Trophoblast cell (in vitro differentiated cells and primary cell): ENCODE results near the gene HSD17B14.
"Not testable (repeated sequence)": the region's sequence is repeated elsewhere in the genome, so short reads cannot be mapped to it uniquely, and the experiment has no call there.

Experiments used
- DNase-seq, 2 donors: peaks; one replicate each; pipeline ENCODE4 v3.0.0-alpha.2; 2016
- H2AFZ ChIP-seq: 2 replicates; pipeline ENCODE4 v1.6.1; 2013; ENCODE audit warnings: low read length, moderate library complexity, mild to moderate bottlenecking; ENCODE audit not compliant: insufficient read depth, poor library complexity
- H2AK5ac ChIP-seq: 2 replicates; pipeline ENCODE4 v1.6.1; 2013; ENCODE audit warnings: mild to moderate bottlenecking, low read length
- H2BK120ac ChIP-seq: 2 replicates; pipeline ENCODE4 v1.6.1; 2013; ENCODE audit warnings: low read length, mild to moderate bottlenecking, moderate library complexity; ENCODE audit not compliant: insufficient read depth, poor library complexity
- H2BK12ac ChIP-seq: 2 replicates; pipeline ENCODE4 v1.6.1; 2013; ENCODE audit warnings: mild to moderate bottlenecking, low read length, moderate library complexity
- H2BK5ac ChIP-seq: 2 replicates; pipeline ENCODE4 v1.6.1; 2013; ENCODE audit warnings: low read length, low read depth, moderate library complexity, mild to moderate bottlenecking; ENCODE audit not compliant: poor library complexity
- H3K14ac ChIP-seq: 2 replicates; pipeline ENCODE4 v1.6.1; 2013; ENCODE audit warnings: mild to moderate bottlenecking, low read length
- H3K18ac ChIP-seq: 2 replicates; pipeline ENCODE4 v1.6.1; 2013; ENCODE audit warnings: mild to moderate bottlenecking, low read length
- H3K23ac ChIP-seq: 2 replicates; pipeline ENCODE4 v1.6.1; 2013; ENCODE audit warnings: low read length
- H3K27ac ChIP-seq: 2 replicates; pipeline ENCODE4 v1.5.1; 2013; ENCODE audit warnings: low read depth, mild to moderate bottlenecking, inconsistent platforms, low read length, moderate library complexity
- H3K27me3 ChIP-seq: 2 replicates; pipeline ENCODE4 v1.6.1; 2013; ENCODE audit warnings: inconsistent platforms, mild to moderate bottlenecking, low read length, moderate library complexity; ENCODE audit not compliant: insufficient read depth
- H3K36me3 ChIP-seq, 2 experiments: 1 replicate in 1 of 2; 2 replicates in 1 of 2; pipeline ENCODE4 v1.6.1; 2013; ENCODE audit warnings: low read length in 2 of 2, mild to moderate bottlenecking in 2 of 2, moderate library complexity in 1 of 2; ENCODE audit not compliant: insufficient read depth in 2 of 2, control insufficient read depth in 1 of 2
- H3K4ac ChIP-seq: 2 replicates; pipeline ENCODE4 v1.6.1; 2013; ENCODE audit warnings: low read depth, mild to moderate bottlenecking, low read length, moderate library complexity
- H3K4me1 ChIP-seq, 2 experiments: 1 replicate in 1 of 2; 2 replicates in 1 of 2; pipeline ENCODE4 v1.6.1; 2013; ENCODE audit warnings: low read length in 2 of 2, mild to moderate bottlenecking in 2 of 2, moderate library complexity in 1 of 2; ENCODE audit not compliant: insufficient read depth in 2 of 2, control insufficient read depth in 1 of 2
- H3K4me2 ChIP-seq: 2 replicates; pipeline ENCODE4 v1.6.1; 2013; ENCODE audit warnings: inconsistent platforms, mild to moderate bottlenecking, low read length, moderate library complexity
- H3K4me3 ChIP-seq: 2 replicates; pipeline ENCODE4 v1.5.1; 2013; ENCODE audit warnings: mild to moderate bottlenecking, low read depth, low read length, inconsistent platforms
- H3K79me1 ChIP-seq: one replicate; pipeline ENCODE4 v1.6.1; 2013; ENCODE audit warnings: low read length
- H3K79me2 ChIP-seq: 2 replicates; pipeline ENCODE4 v1.6.1; 2013; ENCODE audit warnings: low read length, mild to moderate bottlenecking; ENCODE audit not compliant: control insufficient read depth, insufficient read depth, poor library complexity
- H3K9ac ChIP-seq: 2 replicates; pipeline ENCODE4 v1.6.1; 2013; ENCODE audit warnings: mild to moderate bottlenecking, low read length
- H3K9me3 ChIP-seq: 2 replicates; pipeline ENCODE4 v1.6.1; 2013; ENCODE audit warnings: low read depth, mild to moderate bottlenecking, control low read depth, inconsistent platforms, low read length; ENCODE audit not compliant: insufficient read depth
- H4K12ac ChIP-seq: 2 replicates; pipeline ENCODE4 v1.6.1; 2013; ENCODE audit warnings: low read depth, mild to moderate bottlenecking, low read length, moderate library complexity
- H4K8ac ChIP-seq: 2 replicates; pipeline ENCODE4 v1.6.1; 2013; ENCODE audit warnings: low read depth, mild to moderate bottlenecking, low read length, moderate library complexity
- H4K91ac ChIP-seq: one replicate; pipeline ENCODE4 v1.6.1; 2013; ENCODE audit warnings: low read depth, mild to moderate bottlenecking, low read length, moderate library complexity
- WGBS: extraction: QIAGEN DNeasy Blood & Tissue Kit; methylation state at CpG from one replicate; pipeline ENCODE4 v1.1.7; 2013; ENCODE audit warnings: missing lambda C conversion rate; ENCODE audit not compliant: insufficient read length, insufficient coverage; ENCODE audit errors: extremely low coverage; 5-methylcytosine and 5-hydroxymethylcytosine counted together

Gene HSD17B14

GRCh38 chr19:48879025-48879637 lies 42.8 kb upstream of the HSD17B14 start:
- no peak overlapping the region for H4K91ac ChIP-seq
- no CpG with 5 or more reads among the region's 13 CpGs for WGBS
- H2BK120ac ChIP-seq: no peak overlapping the region

GRCh38 chr19:48878196-48879024 lies 42.1 kb upstream of the HSD17B14 start:
- Histone ChIP-seq H3K14ac (no peak overlapping the region), H2AFZ (no peak overlapping the region), H2BK5ac (no peak overlapping the region), H3K27me3 (no peaks in the 10 kb centered on the region), H2AK5ac (no peak overlapping the region), H3K79me1 (peaks cover 5% of the 10 kb centered on the region), H3K79me2 (peaks cover 13% of the 10 kb centered on the region), H3K18ac (no peak overlapping the region), H3K36me3 (peaks cover 36 to 39% of the 10 kb centered on the region in 2 experiments), H3K4me1 (peaks cover 20 to 23% of the 10 kb centered on the region in 2 experiments), H4K8ac (no peak overlapping the region), H2BK12ac (no peak overlapping the region), H3K9ac (no peak overlapping the region), H4K12ac (no peak overlapping the region), H3K9me3 (no peaks in the 10 kb centered on the region), H3K23ac (no peak overlapping the region), H3K27ac (no peak overlapping the region), H2BK120ac (no peak overlapping the region), H3K4me3 (no peak overlapping the region), H3K4me2 (no peak overlapping the region), H3K4ac (no peak overlapping the region), H4K91ac (no peak overlapping the region)
- DNase-seq: peak; percentile 94 to 95
- no CpG with 5 or more reads among the region's 11 CpGs for WGBS

More at GRCh38 chr19:48879025-48879637, 42.8 kb upstream of the HSD17B14 start:
- H3K9ac ChIP-seq: no peak overlapping the region
- no peak overlapping the region for H4K8ac ChIP-seq
- no peaks in the 10 kb centered on the region for H3K9me3 ChIP-seq
- no peak overlapping the region for H2BK5ac ChIP-seq
- no peak overlapping the region for H3K14ac ChIP-seq
- peaks cover 13 to 16% of the 10 kb centered on the region in 2 experiments for H3K4me1 ChIP-seq
- no peak overlapping the region for H3K23ac ChIP-seq
- no peak overlapping the region for H3K4ac ChIP-seq
- DNase-seq: peak in 1 of 2 donors; percentile 8
- no peak overlapping the region for H3K27ac ChIP-seq
- H2AFZ ChIP-seq: no peak overlapping the region
- H3K27me3 ChIP-seq: no peaks in the 10 kb centered on the region
- no peak overlapping the region for H2AK5ac ChIP-seq
- peaks cover 29 to 32% of the 10 kb centered on the region in 2 experiments for H3K36me3 ChIP-seq
- H2BK12ac ChIP-seq: no peak overlapping the region
- peaks cover 7% of the 10 kb centered on the region for H3K79me2 ChIP-seq
- no peak overlapping the region for H3K4me2 ChIP-seq
- no peak overlapping the region for H3K4me3 ChIP-seq
- H4K12ac ChIP-seq: no peak overlapping the region
- peaks cover 2% of the 10 kb centered on the region for H3K79me1 ChIP-seq
- H3K18ac ChIP-seq: no peak overlapping the region

- no peak overlapping the region for H4K8ac ChIP-seq
- no CpG with 5 or more reads among the region's 6 CpGs for WGBS
- no peak overlapping the region for H4K91ac ChIP-seq
- peaks cover 40 to 42% of the 10 kb centered on the region in 2 experiments for H3K36me3 ChIP-seq
- H3K79me1 ChIP-seq: peaks cover 9% of the 10 kb centered on the region
- no peak overlapping the region for H4K12ac ChIP-seq
- H3K4ac ChIP-seq: no peak overlapping the region
- H3K9ac ChIP-seq: no peak overlapping the region
- H2BK12ac ChIP-seq: no peak overlapping the region
- no peak overlapping the region for H2BK120ac ChIP-seq
- peaks cover 17% of the 10 kb centered on the region for H3K79me2 ChIP-seq
- H3K27ac ChIP-seq: peak overlapping the region; percentile 18
- no peaks in the 10 kb centered on the region for H3K27me3 ChIP-seq
- no peak overlapping the region for H2AFZ ChIP-seq
- no peaks in the 10 kb centered on the region for H3K9me3 ChIP-seq
- DNase-seq: peak in 1 of 2 donors; percentile 77
- no peak overlapping the region for H3K4me2 ChIP-seq
- H3K4me3 ChIP-seq: no peak overlapping the region
- no peak overlapping the region for H3K14ac ChIP-seq
- H3K18ac ChIP-seq: no peak overlapping the region
- H3K4me1 ChIP-seq: peaks cover 23 to 26% of the 10 kb centered on the region in 2 experiments
- no peak overlapping the region for H2AK5ac ChIP-seq
- H2BK5ac ChIP-seq: no peak overlapping the region
- H3K23ac ChIP-seq: no peak overlapping the region
Measured at GRCh38 chr19:48877855-48878195, 41.5 kb upstream of the HSD17B14 start.

GRCh38 chr19:48876043-48876981 lies 40.0 kb upstream of the HSD17B14 start:
- not testable (repeated sequence) for H3K4me2 ChIP-seq, H4K8ac ChIP-seq, H3K9ac ChIP-seq, H3K23ac ChIP-seq, H4K91ac ChIP-seq, H3K27ac ChIP-seq, H3K14ac ChIP-seq, H3K4ac ChIP-seq, H2BK5ac ChIP-seq, H2BK12ac ChIP-seq, H2AK5ac ChIP-seq, H3K9me3 ChIP-seq, H2BK120ac ChIP-seq, H2AFZ ChIP-seq, H3K18ac ChIP-seq, H3K4me3 ChIP-seq, H3K27me3 ChIP-seq, H4K12ac ChIP-seq
- Histone ChIP-seq H3K4me1 (peaks cover 23 to 26% of the 10 kb centered on the region in 2 experiments), H3K79me1 (peaks cover 16% of the 10 kb centered on the region), H3K79me2 (peaks cover 22% of the 10 kb centered on the region), H3K36me3 (peaks cover 40 to 42% of the 10 kb centered on the region in 2 experiments)
- DNase-seq: peak in 1 of 2 donors; percentile 58
- no CpG with 5 or more reads among the region's 30 CpGs for WGBS
